Activated T-cell treated with anti-CD3 and anti-CD28 coated beads, Interleukin-2, amount 50 U/mL, for 72 hours (primary cell): Measurements from ENCODE around the gene WDR91. TPM values are rescaled to one million over a fixed set of nuclear protein-coding genes. Genes with fewer than 3 reads are reported as not detected.
A peak's percentile ranks its signal among the peaks of the same experiment; 100 is the strongest.

ENCODE experiments used
- ATAC-seq, 2 donors: fragments of 150-1000 bp; cut with Tn5 transposase; replicated peaks in 1 of 2; 2 replicates each; pipeline ENCODE4 v1.10.0; 2021; ENCODE audit warnings: moderate library complexity in 2 of 2, mild to moderate bottlenecking in 1 of 2
- DNase-seq, 2 donors: peaks; one replicate each; pipeline ENCODE4 v3.0.0; 2021 to 2022; ENCODE audit warnings: mixed read lengths in 1 of 2
- H3K27ac Mint-ChIP-seq: one replicate; pipeline ENCODE4 v1.8.0; 2022; ENCODE audit warnings: mild to moderate bottlenecking, moderate library complexity, mixed read lengths
- H3K27me3 Mint-ChIP-seq: one replicate; pipeline ENCODE4 v1.8.0; 2022; ENCODE audit warnings: low read depth, mixed read lengths
- H3K36me3 Mint-ChIP-seq, 2 donors: one replicate each; pipeline ENCODE4 v1.8.0; 2022; ENCODE audit warnings: mixed read lengths in 2 of 2, mild to moderate bottlenecking in 1 of 2; ENCODE audit not compliant: insufficient read depth in 2 of 2
- H3K4me1 Mint-ChIP-seq: one replicate; pipeline ENCODE4 v1.8.0; 2022; ENCODE audit warnings: low read depth, mixed read lengths
- H3K4me3 Mint-ChIP-seq, 2 donors: one replicate each; pipeline ENCODE4 v1.8.0; 2022; ENCODE audit warnings: mild to moderate bottlenecking in 2 of 2, mixed read lengths in 2 of 2, moderate library complexity in 2 of 2
- H3K9me3 Mint-ChIP-seq, 2 donors: one replicate each; pipeline ENCODE4 v1.8.0; 2022; ENCODE audit warnings: mixed read lengths in 2 of 2
- total RNA-seq, 2 donors: library from RNA; stranded (reverse); gene quantifications; one replicate each; pipeline ENCODE4 v1.2.3, GENCODE V29; 2022

Gene WDR91
- total RNA-seq, 2 donors from 2014 or later: 21.5 to 27.1 TPM

DNA sequence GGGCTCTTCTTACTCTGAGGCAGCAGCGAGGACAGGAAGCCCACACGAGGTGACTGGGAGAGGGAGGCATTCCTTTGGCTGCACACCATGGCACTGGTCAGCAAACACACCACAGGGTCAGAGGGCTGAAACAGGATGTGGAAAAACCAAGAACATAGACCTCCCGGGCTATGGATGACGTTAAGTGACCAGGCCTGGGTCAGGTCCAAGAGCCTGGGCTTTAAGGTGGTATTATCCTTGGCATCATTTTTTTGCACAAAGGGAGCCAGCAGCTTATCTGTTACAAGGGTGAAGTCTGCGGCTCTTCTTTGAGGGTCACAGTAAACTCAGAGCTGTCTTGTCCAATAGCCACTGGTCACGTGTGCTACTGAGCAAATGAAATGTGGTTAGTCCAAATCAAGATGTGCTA is 7.0 kb downstream of the WDR91 start:
- H3K4me1 Mint-ChIP-seq: peaks cover 45% of the 10 kb centered on the region
- peaks cover 0 to 13% of the 10 kb centered on the region in 2 donors for H3K36me3 Mint-ChIP-seq
- H3K4me3 Mint-ChIP-seq: no peak overlapping the region
- ATAC-seq (no peak), DNase-seq (no peak)
- H3K27ac Mint-ChIP-seq: no peak overlapping the region
- no peaks in the 10 kb centered on the region for H3K27me3 Mint-ChIP-seq
- H3K9me3 Mint-ChIP-seq: no peaks in the 10 kb centered on the region

DNA sequence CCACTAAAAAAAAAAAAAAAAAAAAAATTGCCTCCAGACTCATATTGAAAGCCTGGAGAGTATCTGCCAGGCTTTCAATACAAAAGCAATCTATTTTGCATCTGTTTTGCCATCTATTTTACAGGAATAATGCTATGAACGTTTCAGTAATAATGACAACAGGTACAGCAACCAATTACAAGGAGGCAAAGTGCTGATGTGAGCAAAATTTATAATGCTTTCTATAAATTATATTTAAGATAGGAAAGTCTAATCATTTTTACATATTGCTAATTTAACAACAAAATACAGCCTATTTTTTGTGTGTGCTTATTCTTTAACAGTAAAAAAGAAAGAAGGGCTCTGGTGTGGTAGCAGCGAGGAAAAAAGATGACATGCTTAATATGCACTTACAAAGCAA is 10.0 kb downstream of the WDR91 start:
- H3K9me3 Mint-ChIP-seq: no peaks in the 10 kb centered on the region
- no peaks in the 10 kb centered on the region for H3K27me3 Mint-ChIP-seq
- H3K4me3 Mint-ChIP-seq: no peak overlapping the region
- no peak overlapping the region for H3K27ac Mint-ChIP-seq
- H3K36me3 Mint-ChIP-seq: peaks cover 2 to 17% of the 10 kb centered on the region in 2 donors
- ATAC-seq (no peak), DNase-seq (no peak)
- peaks cover 31% of the 10 kb centered on the region for H3K4me1 Mint-ChIP-seq

- Mint-ChIP-seq H3K36me3 (peaks cover 2 to 16% of the 10 kb centered on the region in 2 donors), H3K9me3 (no peaks in the 10 kb centered on the region), H3K4me1 (peaks cover 31% of the 10 kb centered on the region), H3K27me3 (no peaks in the 10 kb centered on the region), H3K27ac (no peak overlapping the region), H3K4me3 (no peak overlapping the region)
- ATAC-seq: no peak
- DNase-seq: no peak
These were observed 10.4 kb downstream of the WDR91 start for GRCh38 chr7:135200821-135201331.

GRCh38 chr7:135199439-135199838 is 11.9 kb downstream of the WDR91 start:
- Mint-ChIP-seq H3K36me3 (peaks cover 2 to 8% of the 10 kb centered on the region in 2 donors), H3K27ac (peak overlapping the region; percentile 42), H3K27me3 (no peaks in the 10 kb centered on the region), H3K4me1 (peaks cover 31% of the 10 kb centered on the region), H3K9me3 (no peaks in the 10 kb centered on the region), H3K4me3 (no peak overlapping the region)
- ATAC-seq (no peak), DNase-seq (no peak)

GRCh38 chr7:135197906-135198655 is 13.2 kb downstream of the WDR91 start:
- ATAC-seq: no peak

GRCh38 chr7:135197343-135197742 is 14.0 kb downstream of the WDR91 start:
- Mint-ChIP-seq H3K4me3 (no peak overlapping the region), H3K27me3 (no peaks in the 10 kb centered on the region), H3K27ac (no peak overlapping the region), H3K36me3 (peaks cover 2 to 10% of the 10 kb centered on the region in 2 donors), H3K4me1 (peaks cover 12% of the 10 kb centered on the region), H3K9me3 (no peaks in the 10 kb centered on the region)
- no peak for DNase-seq
- ATAC-seq: no peak

More at GRCh38 chr7:135197906-135198655, 13.2 kb downstream of the WDR91 start:
- Mint-ChIP-seq H3K27ac (no peak overlapping the region), H3K9me3 (no peaks in the 10 kb centered on the region), H3K4me3 (no peak overlapping the region), H3K4me1 (peaks cover 20% of the 10 kb centered on the region), H3K36me3 (peaks cover 2 to 9% of the 10 kb centered on the region in 2 donors), H3K27me3 (no peaks in the 10 kb centered on the region)
- no peak for DNase-seq

GRCh38 chr7:135195968-135196629 is 15.2 kb downstream of the WDR91 start:
- H3K9me3 Mint-ChIP-seq: no peaks in the 10 kb centered on the region
- H3K27me3 Mint-ChIP-seq: no peaks in the 10 kb centered on the region
- ATAC-seq: no peak
- H3K4me3 Mint-ChIP-seq: no peak overlapping the region
- DNase-seq: no peak
- H3K27ac Mint-ChIP-seq: no peak overlapping the region
- peaks cover 12% of the 10 kb centered on the region for H3K4me1 Mint-ChIP-seq
- peaks cover 2 to 9% of the 10 kb centered on the region in 2 donors for H3K36me3 Mint-ChIP-seq

DNA sequence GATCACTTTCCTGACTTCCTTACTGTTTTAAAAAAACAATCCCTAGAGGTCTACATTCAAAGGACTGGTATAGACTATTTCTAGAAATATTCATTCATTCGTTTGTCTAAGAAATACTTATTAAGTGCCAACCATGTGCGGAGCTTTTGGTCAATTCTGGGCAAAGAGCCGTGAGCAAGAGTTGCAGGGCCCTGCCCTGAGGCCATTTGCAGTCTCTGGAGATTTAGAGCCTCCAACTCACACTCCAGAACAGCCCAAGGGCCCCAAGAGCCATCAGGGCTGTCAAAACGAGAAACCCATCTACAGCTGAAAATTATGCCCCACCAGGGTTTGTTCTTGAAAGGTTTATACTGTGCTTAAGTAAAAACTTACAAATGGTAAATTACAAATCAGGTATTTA is 16.2 kb downstream of the WDR91 start:
- Mint-ChIP-seq H3K4me1 (peaks cover 12% of the 10 kb centered on the region), H3K27ac (no peak overlapping the region), H3K36me3 (peaks cover 2 to 9% of the 10 kb centered on the region in 2 donors), H3K9me3 (no peaks in the 10 kb centered on the region), H3K4me3 (no peak overlapping the region), H3K27me3 (no peaks in the 10 kb centered on the region)
- no peak for ATAC-seq
- no peak for DNase-seq

GRCh38 chr7:135194494-135195095 is 16.7 kb downstream of the WDR91 start:
- Mint-ChIP-seq H3K4me1 (peaks cover 10% of the 10 kb centered on the region), H3K27ac (no peak overlapping the region), H3K36me3 (peaks cover 2 to 9% of the 10 kb centered on the region in 2 donors), H3K9me3 (no peaks in the 10 kb centered on the region), H3K27me3 (no peaks in the 10 kb centered on the region), H3K4me3 (no peak overlapping the region)
- DNase-seq: no peak
- no peak for ATAC-seq

- Mint-ChIP-seq H3K9me3 (no peaks in the 10 kb centered on the region), H3K27me3 (no peaks in the 10 kb centered on the region), H3K36me3 (peaks cover 2 to 7% of the 10 kb centered on the region in 2 donors), H3K4me1 (peaks cover under 1% of the 10 kb centered on the region), H3K27ac (no peak overlapping the region), H3K4me3 (no peak overlapping the region)
- no peak for ATAC-seq
- no peak for DNase-seq
These were observed 17.7 kb downstream of the WDR91 start for GRCh38 chr7:135193615-135194081.

DNA sequence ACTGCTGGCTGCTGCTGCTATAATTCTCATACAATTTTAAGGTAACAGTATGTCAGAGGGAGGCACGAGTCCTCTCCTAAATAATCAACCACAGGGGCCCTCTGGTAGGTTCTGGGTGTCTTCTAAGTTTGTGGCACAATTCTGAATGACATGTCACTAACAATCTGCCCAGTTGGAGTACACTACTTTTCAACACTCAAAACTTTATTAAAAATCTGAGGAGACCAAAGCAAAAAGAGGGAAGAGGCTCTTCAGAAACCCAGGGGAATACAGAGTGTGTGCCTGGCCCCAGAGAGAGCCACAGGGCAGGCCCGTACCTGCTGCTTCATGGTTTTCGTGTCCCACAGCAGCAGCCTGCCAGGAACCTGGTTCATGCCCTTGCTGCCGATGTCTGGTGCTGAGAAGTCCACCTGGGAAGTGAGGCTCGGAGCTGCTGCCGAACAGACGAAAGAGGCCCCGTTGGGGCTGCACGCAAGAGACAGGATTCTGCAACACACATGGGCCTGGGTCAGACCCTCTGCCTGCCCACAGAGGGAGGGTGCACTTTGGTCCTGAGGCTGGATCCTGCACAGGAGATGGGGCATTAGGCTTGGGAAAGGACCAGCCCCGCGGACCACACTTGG is 18.3 kb downstream of the WDR91 start:
- ATAC-seq (no peak), DNase-seq (no peak)
- peaks cover 0 to 4% of the 10 kb centered on the region in 2 donors for H3K36me3 Mint-ChIP-seq

DNA sequence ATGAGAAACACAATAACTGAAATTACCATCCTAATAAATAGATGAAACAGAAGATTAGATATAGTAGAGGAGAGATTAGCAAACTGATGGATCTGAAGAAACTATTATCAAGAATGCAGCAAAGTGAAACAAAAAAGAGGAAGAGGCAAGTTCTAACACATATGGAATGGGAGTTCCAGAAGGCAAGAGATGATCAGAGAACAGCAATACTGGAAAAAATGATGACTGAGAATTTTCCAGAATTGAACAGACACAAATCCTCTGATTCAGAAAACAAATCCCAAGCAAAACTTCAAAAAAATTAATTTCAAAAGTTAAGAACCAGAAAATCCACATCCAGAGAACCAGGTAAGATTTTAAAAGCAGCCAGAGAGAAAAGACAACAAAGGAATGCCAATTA is 20.6 kb downstream of the WDR91 start:
- Mint-ChIP-seq H3K4me3 (no peak overlapping the region), H3K36me3 (peaks cover 0 to 7% of the 10 kb centered on the region in 2 donors), H3K4me1 (peaks cover 14% of the 10 kb centered on the region), H3K27ac (peak overlapping the region; percentile 61), H3K27me3 (no peaks in the 10 kb centered on the region), H3K9me3 (no peaks in the 10 kb centered on the region)
- DNase-seq: no peak
- no peak for ATAC-seq

More for the DNA sequence above, 18.3 kb downstream of the WDR91 start:
- no peaks in the 10 kb centered on the region for H3K27me3 Mint-ChIP-seq
- no peaks in the 10 kb centered on the region for H3K9me3 Mint-ChIP-seq
- no peak overlapping the region for H3K27ac Mint-ChIP-seq
- H3K4me3 Mint-ChIP-seq: no peak overlapping the region
- H3K4me1 Mint-ChIP-seq: peaks cover 4% of the 10 kb centered on the region

GRCh38 chr7:135189961-135190360 is 21.4 kb downstream of the WDR91 start:
- Mint-ChIP-seq H3K4me1 (peaks cover 14% of the 10 kb centered on the region), H3K27me3 (no peaks in the 10 kb centered on the region), H3K36me3 (peaks cover 0 to 12% of the 10 kb centered on the region in 2 donors), H3K4me3 (no peak overlapping the region), H3K27ac (no peak overlapping the region), H3K9me3 (no peaks in the 10 kb centered on the region)
- ATAC-seq (no peak), DNase-seq (no peak)
